NCI-H2171 (cell line): ENCODE data around the gene C3orf18.

Source experiments
- DNase-seq: peaks from one replicate; lab custom pipeline; 2025; lab: John Stamatoyannopoulos, UW

The C3orf18 gene

DNA sequence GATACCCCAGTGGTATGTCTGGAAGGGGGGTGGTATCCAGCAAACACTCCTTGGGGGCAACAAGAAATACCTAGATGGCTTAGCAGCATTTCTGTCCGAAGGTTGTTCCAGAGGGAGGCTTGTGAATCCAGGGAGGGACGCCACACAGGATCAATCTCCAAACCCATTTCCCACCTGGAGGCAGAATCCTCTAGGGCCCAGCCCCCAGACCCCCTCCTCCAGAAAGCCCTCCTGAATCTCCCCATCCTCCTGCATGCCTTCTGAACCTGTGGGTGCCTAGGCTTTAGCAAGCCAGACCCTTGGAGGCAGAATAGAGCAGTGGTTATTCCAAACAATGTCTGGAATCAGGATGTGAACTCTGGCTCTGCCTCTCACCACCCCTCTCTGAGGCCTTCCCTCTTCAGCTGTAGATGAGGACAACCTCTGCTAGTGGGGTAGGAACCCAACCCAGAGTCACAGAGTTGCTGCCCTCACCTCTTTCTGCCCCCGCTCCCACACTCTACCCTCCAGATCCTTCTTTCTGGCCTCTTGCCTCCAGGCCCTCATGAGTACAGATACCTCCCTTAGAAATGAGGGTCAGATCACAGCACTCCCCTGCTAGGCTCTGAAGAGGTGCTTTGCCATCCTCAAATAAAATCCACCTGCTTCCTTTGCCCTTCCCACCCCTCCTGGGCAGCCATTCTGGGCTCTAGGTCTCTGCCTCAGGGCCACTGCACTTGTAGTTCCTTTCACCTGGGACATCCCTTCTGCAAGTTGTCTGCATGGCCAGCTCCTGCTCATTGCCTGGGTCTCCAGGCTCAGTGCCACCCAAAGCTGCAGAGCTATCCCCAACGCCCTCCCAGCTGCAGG, 35.9 kb upstream of the C3orf18 start:
- no peak for DNase-seq

GRCh38 chr3:50602595-50603191, 35.1 kb upstream of the C3orf18 start:
- no peak for DNase-seq

DNA sequence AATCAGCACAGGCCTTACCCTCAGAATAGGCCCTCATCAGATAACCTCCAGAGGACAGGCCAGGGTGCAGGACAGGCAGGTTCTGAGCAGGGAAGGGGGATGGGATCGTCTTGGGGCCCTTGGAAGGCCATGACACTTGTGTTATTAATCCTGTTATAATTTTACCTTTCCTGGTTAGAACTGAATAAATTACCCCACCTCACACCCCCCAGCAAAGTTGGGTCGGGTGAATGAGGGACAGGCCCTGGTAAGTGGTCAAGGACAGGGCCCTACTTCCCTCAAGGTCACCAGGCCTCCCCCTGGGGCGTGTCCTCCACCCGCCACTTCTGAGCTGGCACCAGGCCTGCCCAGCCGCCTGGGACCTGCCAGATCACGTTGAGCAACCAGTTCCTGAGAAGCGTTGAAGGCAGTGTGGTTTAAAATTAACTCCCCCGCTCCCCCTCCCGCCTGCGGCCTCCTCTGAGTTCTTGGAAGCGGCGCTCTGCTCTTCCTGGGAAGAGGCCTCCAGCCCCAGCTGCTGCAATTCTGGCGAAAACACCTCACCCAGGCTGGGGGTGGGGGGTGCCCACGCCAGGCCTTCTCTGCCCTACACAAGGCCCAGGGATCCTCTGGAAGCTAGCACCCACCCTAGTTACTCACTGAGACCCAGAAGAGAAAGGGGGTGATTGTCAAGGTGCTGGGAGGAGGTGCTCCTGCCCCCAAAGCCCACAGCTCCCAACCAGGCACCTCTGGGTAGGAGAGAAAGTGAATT, 33.5 kb upstream of the C3orf18 start:
- peak; percentile 78 for DNase-seq

DNA sequence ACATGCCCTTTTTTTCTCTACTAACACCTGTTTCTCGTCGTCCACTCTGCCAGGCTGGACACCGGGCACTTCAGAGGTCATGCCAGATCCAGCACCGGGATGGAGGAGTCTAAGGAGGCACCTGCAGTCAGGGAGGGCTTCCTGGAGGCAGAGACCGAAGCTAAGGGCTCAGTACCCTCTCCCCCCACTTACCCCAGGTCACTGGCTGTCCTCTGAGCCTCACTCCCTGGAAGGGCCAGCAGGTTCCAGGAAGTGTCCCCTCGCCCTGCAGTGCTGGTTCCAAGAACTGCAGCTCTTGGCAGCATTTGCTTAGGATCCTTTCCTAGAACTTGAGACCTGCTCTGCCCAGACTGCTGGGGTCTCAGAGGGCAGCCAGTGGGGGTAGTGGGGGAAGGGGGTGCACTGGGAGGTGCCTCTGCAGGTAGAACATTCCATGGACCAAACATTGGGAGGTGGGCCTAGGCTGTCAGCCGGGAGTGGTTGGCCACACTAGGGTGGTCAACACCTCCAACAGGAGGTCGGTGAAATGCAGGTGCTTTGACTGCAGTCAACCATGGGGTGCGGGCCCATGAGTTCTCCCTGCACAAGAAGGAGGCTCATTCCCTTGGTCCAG, 32.7 kb upstream of the C3orf18 start:
- no peak for DNase-seq

DNA sequence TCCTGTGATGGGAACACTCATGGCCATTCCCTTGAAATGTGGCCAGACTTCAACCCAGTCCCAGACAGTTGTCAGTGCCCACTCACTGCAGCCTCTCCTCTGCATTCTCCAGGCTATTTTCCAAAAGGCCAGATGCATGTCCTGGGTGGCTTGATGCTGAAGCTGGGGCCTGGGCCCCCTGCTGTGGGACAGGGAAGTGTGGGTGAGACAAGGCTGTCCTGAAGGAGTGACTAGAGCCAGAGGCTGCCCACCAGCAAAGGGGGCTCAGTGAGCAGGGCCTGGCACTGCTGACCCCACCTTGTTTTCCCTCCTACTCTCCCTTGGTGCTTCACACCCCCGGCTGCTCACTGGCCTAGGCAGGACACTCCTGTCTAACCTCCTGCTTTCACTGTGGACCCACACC, 32.2 kb upstream of the C3orf18 start:
- DNase-seq: no peak

DNA sequence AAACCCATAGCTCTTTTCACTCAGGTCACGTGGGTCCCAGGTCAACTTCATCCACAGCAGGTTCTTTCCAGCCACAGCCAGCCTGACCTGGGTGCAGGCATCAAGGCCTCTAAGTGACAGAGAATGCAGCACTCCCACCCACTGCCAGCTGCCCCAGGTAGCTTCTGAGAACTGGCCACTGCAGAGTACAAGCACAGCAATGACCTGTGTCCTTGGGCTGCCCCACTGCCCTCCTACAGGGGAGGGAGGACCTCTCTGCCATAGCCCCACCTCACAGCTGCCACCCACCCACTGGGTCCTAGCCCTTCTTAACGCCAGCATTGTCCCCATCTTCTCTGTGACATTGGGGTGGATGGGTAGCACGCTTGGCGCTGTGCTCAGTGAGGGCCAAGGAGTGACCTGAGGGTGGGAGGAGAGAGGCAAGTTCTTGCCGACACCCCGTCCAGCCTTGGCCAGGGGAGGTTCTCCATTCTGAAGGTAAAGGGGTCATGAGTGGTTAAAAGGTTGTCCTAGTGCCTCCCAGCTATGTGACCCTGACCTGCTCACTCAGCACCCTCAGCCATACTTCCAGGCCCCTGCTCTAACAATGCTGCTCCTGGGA, 31.7 kb upstream of the C3orf18 start:
- DNase-seq: no peak

DNA sequence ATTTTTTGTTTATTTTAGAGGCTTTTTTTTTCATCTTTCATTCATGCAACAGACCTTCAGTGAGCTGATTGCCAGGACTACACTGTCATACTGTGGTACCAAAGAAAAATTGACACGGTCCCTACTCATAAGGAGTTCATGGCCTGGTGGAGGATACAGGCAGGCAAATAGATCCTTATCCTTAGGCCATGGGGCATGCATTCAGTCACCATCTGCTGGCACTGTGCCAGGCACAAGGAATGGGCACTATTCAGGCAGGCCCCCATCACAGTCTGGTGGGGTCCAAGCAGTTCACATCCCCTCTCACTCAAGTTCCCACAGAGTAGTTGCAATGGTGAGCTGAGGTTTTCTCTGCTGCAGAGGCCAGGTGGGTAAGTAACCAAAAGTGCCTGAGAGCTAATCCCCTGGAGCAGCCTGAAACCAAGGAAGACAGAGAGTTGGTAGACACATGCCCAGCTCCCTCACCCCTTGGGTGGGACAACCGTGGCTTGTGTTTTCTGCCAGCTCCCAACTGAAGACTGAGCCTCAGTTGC, 26.8 kb upstream of the C3orf18 start:
- DNase-seq: no peak

GRCh38 chr3:50592568-50592967, 25.0 kb upstream of the C3orf18 start:
- DNase-seq: no peak

DNA sequence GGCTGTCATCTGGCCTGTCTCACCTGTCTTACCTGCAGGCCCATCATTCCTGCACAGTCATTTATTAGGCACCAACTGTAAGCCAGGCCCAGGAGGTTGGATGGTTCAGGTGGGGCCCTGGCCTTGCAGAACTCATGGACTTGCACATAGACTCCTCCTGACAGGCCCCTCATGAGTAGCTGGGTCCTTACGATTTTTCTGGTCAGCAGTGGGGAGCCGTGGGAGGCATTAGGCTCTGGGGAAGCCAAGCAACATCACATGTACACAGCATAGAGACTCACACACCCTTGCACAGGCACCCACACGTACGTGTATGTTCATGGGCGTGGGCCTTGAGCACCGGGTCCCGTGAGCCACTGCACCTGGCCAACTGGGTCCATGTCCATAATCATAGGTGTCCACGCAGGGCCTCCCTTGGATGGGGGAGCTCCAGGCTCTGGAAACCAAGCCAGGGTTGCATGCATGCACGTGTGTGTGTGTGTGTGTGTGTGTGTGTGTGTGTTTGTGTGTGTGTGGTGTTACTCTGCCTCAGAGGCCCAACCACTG, 23.7 kb upstream of the C3orf18 start:
- DNase-seq: no peak

DNA sequence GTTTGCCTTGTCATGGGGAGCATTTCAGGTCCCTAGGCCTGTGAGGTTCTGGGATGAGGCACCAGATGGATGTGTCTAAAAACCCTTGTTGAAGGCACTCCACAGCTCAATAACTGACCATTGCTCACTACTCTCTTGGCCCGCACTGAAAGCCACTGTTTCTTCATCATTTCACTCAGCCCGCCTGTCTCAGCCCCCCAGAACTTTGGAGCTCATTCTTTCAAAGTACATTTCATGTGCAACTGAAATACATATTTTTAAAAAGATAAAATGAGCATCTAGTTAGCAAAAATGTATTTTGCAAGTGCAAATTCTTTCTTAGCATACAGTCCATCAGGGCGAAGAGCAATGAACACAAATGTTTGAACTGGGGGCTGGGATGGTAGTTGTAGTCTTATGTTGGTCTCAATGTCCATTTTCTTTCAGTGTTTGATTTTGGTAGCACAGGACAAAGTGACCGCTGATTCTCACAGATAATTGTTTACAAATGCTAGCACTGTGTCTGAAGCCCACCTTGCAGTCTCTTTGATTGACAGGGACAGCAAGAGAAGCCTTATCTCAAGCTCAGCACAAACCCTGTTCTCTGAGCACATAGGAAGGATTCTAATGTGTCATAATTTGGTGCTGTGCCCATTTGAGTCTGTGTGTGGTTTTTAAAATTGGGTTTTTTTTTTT, 21.3 kb upstream of the C3orf18 start:
- no peak for DNase-seq

- DNase-seq: no peak
Measured at GRCh38 chr3:50587806-50588758, 20.5 kb upstream of the C3orf18 start.

DNA sequence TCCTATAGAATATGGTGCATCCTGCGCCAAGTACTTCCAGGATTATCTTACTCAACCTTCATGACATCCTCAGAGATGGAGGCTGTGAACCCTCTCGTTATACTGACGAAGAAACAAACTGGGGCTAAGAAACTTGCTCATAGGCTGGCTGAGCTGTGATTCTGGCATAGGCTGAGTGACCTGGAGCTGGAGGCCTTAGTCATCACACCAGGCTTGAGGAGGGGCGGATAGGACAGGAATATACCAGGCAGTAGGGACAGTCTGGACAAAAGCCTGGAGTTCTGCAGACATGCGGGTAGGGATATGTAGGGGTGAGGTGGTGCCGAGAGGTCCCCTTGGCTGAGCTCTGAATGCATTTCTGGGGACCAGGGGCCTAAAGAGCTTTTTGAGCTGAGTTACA, 19.8 kb upstream of the C3orf18 start:
- no peak for DNase-seq

- no peak for DNase-seq
Measured at GRCh38 chr3:50586763-50587070, 19.2 kb upstream of the C3orf18 start.

GRCh38 chr3:50585919-50586762, 18.6 kb upstream of the C3orf18 start:
- DNase-seq: no peak

- no peak for DNase-seq
Measured at GRCh38 chr3:50584391-50584790, 16.8 kb upstream of the C3orf18 start.

GRCh38 chr3:50583897-50584296, 16.4 kb upstream of the C3orf18 start:
- no peak for DNase-seq

GRCh38 chr3:50582083-50582482, 14.5 kb upstream of the C3orf18 start:
- DNase-seq: no peak

- DNase-seq: no peak
Measured at GRCh38 chr3:50581459-50581842, 13.9 kb upstream of the C3orf18 start.
